ENCODE results near the gene RPS18. TPM values are rescaled to one million over a fixed set of nuclear protein-coding genes. Genes with fewer than 3 reads are reported as not detected.
"Not testable (repeated sequence)": the region's sequence is repeated elsewhere in the genome, so short reads cannot be mapped to it uniquely, and the experiment has no call there.

The RPS18 gene
- 1,000 to 10,000 TPM; 3,349 to 4,633 TPM for total RNA-seq

GRCh38 chr6:33271468-33272274 is at the start of gene RPS18, which contains the start of gene VPS52:
RPS18 (plus strand) TSS chr6:33272075; CDS start chr6:33272120, 45 bp downstream.
VPS52 (minus strand) TSS chr6:33271876; CDS start chr6:33271675, 201 bp downstream.
- Mint-ChIP-seq H3K9me3 (no peaks in the 10 kb centered on the region), H3K27me3 (no peaks in the 10 kb centered on the region), H3K4me3 (peak within 1 kb of the TSS; percentile 88), H3K4me1 (peaks cover 39% of the 10 kb centered on the region), H3K36me3 (ENCODE audit: low read depth) (peaks cover 92% of the 10 kb centered on the region), H3K27ac (peak within 1 kb of the TSS; percentile 96)
- peak; percentile 96 for ATAC-seq (replicated peaks)

GRCh38 chr6:33226503-33227120 is 45.3 kb upstream of the RPS18 start:
- H3K36me3 Mint-ChIP-seq (ENCODE audit: low read depth): not testable (repeated sequence)

GRCh38 chr6:33235221-33235634 is 36.6 kb upstream of the RPS18 start:
- H3K27me3 Mint-ChIP-seq: peaks cover 28% of the 10 kb centered on the region
- no peak overlapping the region for H3K27ac Mint-ChIP-seq
- H3K4me3 Mint-ChIP-seq: no peak overlapping the region
- peaks cover 3% of the 10 kb centered on the region for H3K4me1 Mint-ChIP-seq
- no peaks in the 10 kb centered on the region for H3K9me3 Mint-ChIP-seq
- ATAC-seq (replicated peaks): no peak
- no peaks in the 10 kb centered on the region for H3K36me3 Mint-ChIP-seq (ENCODE audit: low read depth)

More at GRCh38 chr6:33226503-33227120, 45.3 kb upstream of the RPS18 start:
- not testable (repeated sequence) for H3K9me3 Mint-ChIP-seq; H3K4me1 Mint-ChIP-seq; ATAC-seq (replicated peaks); H3K27ac Mint-ChIP-seq; H3K4me3 Mint-ChIP-seq
- peaks cover 35% of the 10 kb centered on the region for H3K27me3 Mint-ChIP-seq

- Mint-ChIP-seq H3K27ac (no peak overlapping the region), H3K36me3 (ENCODE audit: low read depth) (no peaks in the 10 kb centered on the region), H3K27me3 (peaks cover 30% of the 10 kb centered on the region), H3K9me3 (no peaks in the 10 kb centered on the region), H3K4me3 (no peak overlapping the region), H3K4me1 (peaks cover 3% of the 10 kb centered on the region)
- ATAC-seq (replicated peaks): no peak
Observed at GRCh38 chr6:33236328-33236727, 35.5 kb upstream of the RPS18 start.

GRCh38 chr6:33236852-33237251 is 35.0 kb upstream of the RPS18 start:
- no peak overlapping the region for H3K27ac Mint-ChIP-seq
- H3K27me3 Mint-ChIP-seq: peaks cover 27% of the 10 kb centered on the region
- no peak overlapping the region for H3K4me3 Mint-ChIP-seq
- ATAC-seq (replicated peaks): no peak
- H3K4me1 Mint-ChIP-seq: peaks cover 7% of the 10 kb centered on the region
- H3K9me3 Mint-ChIP-seq: no peaks in the 10 kb centered on the region
- no peaks in the 10 kb centered on the region for H3K36me3 Mint-ChIP-seq (ENCODE audit: low read depth)

GRCh38 chr6:33237741-33238140 is 34.1 kb upstream of the RPS18 start:
- ATAC-seq (replicated peaks): no peak
- no peak overlapping the region for H3K27ac Mint-ChIP-seq
- H3K9me3 Mint-ChIP-seq: no peaks in the 10 kb centered on the region
- no peak overlapping the region for H3K4me3 Mint-ChIP-seq
- H3K36me3 Mint-ChIP-seq (ENCODE audit: low read depth): no peaks in the 10 kb centered on the region
- H3K27me3 Mint-ChIP-seq: peaks cover 30% of the 10 kb centered on the region
- peaks cover 14% of the 10 kb centered on the region for H3K4me1 Mint-ChIP-seq

- Mint-ChIP-seq H3K27me3 (peaks cover 16% of the 10 kb centered on the region), H3K27ac (peak overlapping the region; percentile 67), H3K9me3 (no peaks in the 10 kb centered on the region), H3K4me3 (peak overlapping the region; percentile 51), H3K36me3 (ENCODE audit: low read depth) (no peaks in the 10 kb centered on the region), H3K4me1 (peaks cover 14% of the 10 kb centered on the region)
- ATAC-seq (replicated peaks): peak; percentile 97
Observed at GRCh38 chr6:33241968-33242367, 29.9 kb upstream of the RPS18 start.

- H3K4me1 Mint-ChIP-seq: peaks cover 15% of the 10 kb centered on the region
- no peak overlapping the region for H3K27ac Mint-ChIP-seq
- ATAC-seq (replicated peaks): no peak
- H3K27me3 Mint-ChIP-seq: peaks cover 16% of the 10 kb centered on the region
- no peak overlapping the region for H3K4me3 Mint-ChIP-seq
- H3K36me3 Mint-ChIP-seq (ENCODE audit: low read depth): no peaks in the 10 kb centered on the region
- no peaks in the 10 kb centered on the region for H3K9me3 Mint-ChIP-seq
Observed at GRCh38 chr6:33243476-33243875, 28.4 kb upstream of the RPS18 start.

GRCh38 chr6:33247977-33248642 is 23.8 kb upstream of the RPS18 start:
- peak; percentile 30 for ATAC-seq (replicated peaks)
- Mint-ChIP-seq H3K27ac (peak overlapping the region; percentile 93), H3K4me1 (peaks cover 31% of the 10 kb centered on the region), H3K27me3 (peaks cover 3% of the 10 kb centered on the region), H3K4me3 (peak overlapping the region; percentile 87), H3K9me3 (no peaks in the 10 kb centered on the region), H3K36me3 (ENCODE audit: low read depth) (peaks cover 39% of the 10 kb centered on the region)

- Mint-ChIP-seq H3K4me1 (peaks cover 31% of the 10 kb centered on the region), H3K27me3 (peaks cover 3% of the 10 kb centered on the region), H3K9me3 (no peaks in the 10 kb centered on the region), H3K36me3 (ENCODE audit: low read depth) (peaks cover 41% of the 10 kb centered on the region), H3K4me3 (peak overlapping the region; percentile 87), H3K27ac (peak overlapping the region; percentile 93)
- ATAC-seq (replicated peaks): peak; percentile 16
Observed at GRCh38 chr6:33248643-33248931, 23.3 kb upstream of the RPS18 start.

GRCh38 chr6:33248932-33249731 is 22.7 kb upstream of the RPS18 start:
- Mint-ChIP-seq H3K9me3 (no peaks in the 10 kb centered on the region), H3K27me3 (peaks cover under 1% of the 10 kb centered on the region), H3K4me1 (peaks cover 31% of the 10 kb centered on the region), H3K27ac (peak overlapping the region; percentile 93), H3K4me3 (peak overlapping the region; percentile 87), H3K36me3 (ENCODE audit: low read depth) (peaks cover 43% of the 10 kb centered on the region)
- peak; percentile 90 for ATAC-seq (replicated peaks)

GRCh38 chr6:33249732-33250630 is 21.9 kb upstream of the RPS18 start:
- peak; percentile 13 for ATAC-seq (replicated peaks)
- Mint-ChIP-seq H3K27ac (peak overlapping the region; percentile 93), H3K4me3 (peak overlapping the region; percentile 87), H3K9me3 (no peaks in the 10 kb centered on the region), H3K36me3 (ENCODE audit: low read depth) (peaks cover 47% of the 10 kb centered on the region), H3K4me1 (peaks cover 31% of the 10 kb centered on the region), H3K27me3 (no peaks in the 10 kb centered on the region)

- peak overlapping the region; percentile 87 for H3K4me3 Mint-ChIP-seq
- no peaks in the 10 kb centered on the region for H3K9me3 Mint-ChIP-seq
- no peak for ATAC-seq (replicated peaks)
- peak overlapping the region; percentile 93 for H3K27ac Mint-ChIP-seq
- peaks cover 31% of the 10 kb centered on the region for H3K4me1 Mint-ChIP-seq
- H3K36me3 Mint-ChIP-seq (ENCODE audit: low read depth): peaks cover 50% of the 10 kb centered on the region
- no peaks in the 10 kb centered on the region for H3K27me3 Mint-ChIP-seq
Observed at GRCh38 chr6:33250731-33251130, 21.1 kb upstream of the RPS18 start.

All from activated T-helper 17 cell treated with anti-CD3 and anti-CD28 coated beads, Interleukin-2, amount 50 U/mL, for 72 hours (primary cell).